ENCODE data around the gene GATC. TPM values are rescaled to one million over a fixed set of nuclear protein-coding genes. Genes with fewer than 3 reads are reported as not detected.
"Not testable (repeated sequence)": the region's sequence is repeated elsewhere in the genome, so short reads cannot be mapped to it uniquely, and the experiment has no call there.

The GATC gene
- total and polyA plus RNA-seq, 10 of the 15 experiments (the other 5 are each of a cell fraction or from before 2014, with no cell fraction given): 5.1 to 40.3 (median 22.9) TPM

DNA sequence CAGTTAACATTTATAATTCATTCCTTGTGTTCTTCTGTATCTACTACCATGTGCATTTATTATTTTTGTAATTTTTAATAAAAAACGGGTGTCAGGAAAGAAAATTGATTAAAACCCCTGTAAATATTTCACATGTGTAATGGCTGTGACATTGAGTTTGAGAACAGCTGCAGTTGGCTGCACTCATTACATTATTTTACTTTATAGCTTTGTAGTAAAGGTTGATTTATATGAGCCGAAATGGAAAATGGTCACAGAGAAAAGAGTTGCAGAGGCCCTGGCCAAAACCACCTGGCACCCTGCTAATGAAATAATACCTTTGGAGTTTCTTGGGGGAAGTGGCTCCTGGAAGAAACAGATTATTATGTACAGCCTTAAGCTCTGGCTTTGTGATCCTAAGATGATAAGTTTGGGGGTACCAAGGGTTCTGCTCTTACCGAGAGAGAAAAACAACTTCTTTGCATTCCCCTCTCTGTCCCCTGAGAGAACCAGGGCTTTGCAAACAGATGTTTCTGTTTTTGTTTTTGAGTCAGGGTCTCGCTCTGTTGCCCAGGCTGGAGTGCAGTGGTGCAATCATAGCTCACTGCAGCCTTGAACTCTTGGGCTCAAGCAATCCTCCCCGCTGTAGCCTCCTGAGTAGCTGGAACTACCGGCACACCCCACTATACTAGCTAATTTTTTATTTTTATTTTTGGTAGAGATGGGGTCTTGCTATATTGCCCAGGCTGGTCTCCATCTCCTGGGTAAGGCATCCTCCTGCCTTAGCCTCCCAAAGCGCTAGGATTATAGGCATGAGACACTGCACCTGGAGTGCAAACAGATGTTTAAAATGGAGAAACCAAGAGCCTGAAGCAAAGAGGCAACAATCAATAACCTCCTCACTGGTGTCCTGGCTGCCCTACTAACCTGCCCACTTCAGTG, 40.0 kb downstream of the GATC start:
- H3K4me3 ChIP-seq: no peak overlapping the region
- no peak for FAIRE-seq
- ATAC-seq: peak; percentile 28; the same call in 2 of the 3 replicates
- intact Hi-C loops (cut with micrococcal nuclease; ENCODE audit: unreplicated experiment): no loop called here
- in situ Hi-C loops (cut with MboI): no loop called here
- DNase-seq (ENCODE audit: low read depth, low spot score): no peak
- H3K4me2 ChIP-seq (ENCODE audit: control insufficient read depth, insufficient read depth): peak overlapping the region; percentile 7; the same call in 1 of the 2 replicates
- no peaks in the 10 kb centered on the region for H4K20me1 ChIP-seq (ENCODE audit: control insufficient read depth, insufficient read depth)
- ChIA-PET SMC1A (ENCODE audit: uncharacterized antibody, unreplicated experiment) (interaction anchor here (0.7 to 1.1 kb wide), 3 partner anchors 9 to 28 kb away, joined by 3 read pairs; no protein-coding TSS in a partner anchor), POLR2A (interaction anchor here (0.7 kb wide), 1 partner anchor 17 kb away, joined by 4 read pairs; no protein-coding TSS in a partner anchor), CTCF (interaction anchor here (0.6 to 1.8 kb wide), 4 partner anchors 8 to 119 kb away, joined by 3 to 9 read pairs (median 5); no protein-coding TSS in a partner anchor), RAD21 (ENCODE audit: unreplicated experiment) (interaction anchor here (0.7 kb wide), 1 partner anchor 45 kb away, joined by 4 read pairs; no protein-coding TSS in a partner anchor)
- TF ChIP-seq IKZF2 (IDR thresholded peaks at IDR 0.05): no peak
- no peak for TF ChIP-seq BRCA1 (IDR thresholded peaks at IDR 0.05; ENCODE audit: low read depth, low read length)
- TF ChIP-seq, protein P1, sequence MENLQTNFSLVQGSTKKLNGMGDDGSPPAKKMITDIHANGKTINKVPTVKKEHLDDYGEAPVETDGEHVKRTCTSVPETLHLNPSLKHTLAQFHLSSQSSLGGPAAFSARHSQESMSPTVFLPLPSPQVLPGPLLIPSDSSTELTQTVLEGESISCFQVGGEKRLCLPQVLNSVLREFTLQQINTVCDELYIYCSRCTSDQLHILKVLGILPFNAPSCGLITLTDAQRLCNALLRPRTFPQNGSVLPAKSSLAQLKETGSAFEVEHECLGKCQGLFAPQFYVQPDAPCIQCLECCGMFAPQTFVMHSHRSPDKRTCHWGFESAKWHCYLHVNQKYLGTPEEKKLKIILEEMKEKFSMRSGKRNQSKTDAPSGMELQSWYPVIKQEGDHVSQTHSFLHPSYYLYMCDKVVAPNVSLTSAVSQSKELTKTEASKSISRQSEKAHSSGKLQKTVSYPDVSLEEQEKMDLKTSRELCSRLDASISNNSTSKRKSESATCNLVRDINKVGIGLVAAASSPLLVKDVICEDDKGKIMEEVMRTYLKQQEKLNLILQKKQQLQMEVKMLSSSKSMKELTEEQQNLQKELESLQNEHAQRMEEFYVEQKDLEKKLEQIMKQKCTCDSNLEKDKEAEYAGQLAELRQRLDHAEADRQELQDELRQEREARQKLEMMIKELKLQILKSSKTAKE (IDR thresholded peaks at IDR 0.05; ENCODE audit: low read depth, poor library complexity, severe bottlenecking): no peak
- no peak for TF ChIP-seq HDGF (IDR thresholded peaks at IDR 0.05)
- TF ChIP-seq NFXL1 (IDR thresholded peaks at IDR 0.05; ENCODE audit: borderline replicate concordance): no peak
- TF ChIP-seq ZSCAN29 (IDR thresholded peaks at IDR 0.05): no peak
- no peak for TF ChIP-seq ZNF217 (IDR thresholded peaks at IDR 0.05)
- TF ChIP-seq IRF4 (IDR thresholded peaks at IDR 0.05; ENCODE audit: low read depth, low read length): no peak
- BruUV-seq (replicated peaks): no TSS peak
- no peaks in the 10 kb centered on the region for H3K79me2 ChIP-seq (ENCODE audit: control insufficient read depth, insufficient read depth, low read length)
- no peak overlapping the region for H2AFZ ChIP-seq (ENCODE audit: control insufficient read depth, low read depth, low read length)
- 18% methylated on average over 7 of the region's 7 CpGs for WGBS (ENCODE audit: insufficient coverage, insufficient replicate concordance, low lambda C conversion rate, missing lambda C conversion rate)
- no peak overlapping the region for H3K27ac ChIP-seq (ENCODE audit: control insufficient read depth, insufficient read depth)
- no peaks in the 10 kb centered on the region for H3K27me3 ChIP-seq (replicated peaks in 1 of 2; ENCODE audit: control insufficient read depth in 2 of 2, insufficient read depth in 2 of 2, low read length in 1 of 2)
- H3K9me3 ChIP-seq (replicated peaks; ENCODE audit: control insufficient read depth, insufficient read depth, low read length): no peaks in the 10 kb centered on the region
- H3K9ac ChIP-seq (ENCODE audit: control insufficient read depth, insufficient read depth, low read length): no peak overlapping the region
- no peaks in the 10 kb centered on the region; the same call in 1 of the 2 replicates for H3K4me1 ChIP-seq (ENCODE audit: control insufficient read depth, insufficient read depth, low read length)
- no peaks in the 10 kb centered on the region for H3K36me3 ChIP-seq (ENCODE audit: control insufficient read depth in 2 of 2, insufficient read depth in 2 of 2, low read length in 1 of 2)

DNA sequence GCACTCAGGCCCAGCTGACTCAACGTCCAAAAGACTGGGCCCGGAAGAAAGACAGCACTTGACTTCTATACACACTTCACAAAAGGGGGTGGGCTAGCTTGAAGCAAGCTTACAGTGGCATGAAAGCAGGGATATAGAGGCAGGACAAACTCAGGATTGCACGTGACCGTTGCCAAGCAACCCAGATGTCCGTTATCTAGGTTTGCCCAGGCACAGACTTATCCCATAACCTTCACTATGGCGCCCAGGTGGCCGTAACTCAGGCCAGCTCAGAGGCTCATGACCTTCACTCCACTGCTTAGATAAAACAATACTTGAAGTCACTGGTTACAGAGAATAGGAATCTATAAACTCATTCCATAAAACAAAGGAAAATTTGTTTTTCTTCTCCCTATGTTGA, 41.3 kb downstream of the GATC start:
- H3K9ac ChIP-seq (ENCODE audit: control insufficient read depth, insufficient read depth, low read length); H3K9me3 ChIP-seq (replicated peaks; ENCODE audit: control insufficient read depth, insufficient read depth, low read length); RAD21 ChIA-PET (ENCODE audit: unreplicated experiment); H4K20me1 ChIP-seq (ENCODE audit: control insufficient read depth, insufficient read depth); H3K27ac ChIP-seq (ENCODE audit: control insufficient read depth, insufficient read depth); intact Hi-C loops (cut with micrococcal nuclease; ENCODE audit: unreplicated experiment); in situ Hi-C loops (cut with MboI); H3K4me2 ChIP-seq (ENCODE audit: control insufficient read depth, insufficient read depth); H3K36me3 ChIP-seq (ENCODE audit: control insufficient read depth in 2 of 2, insufficient read depth in 2 of 2, low read length in 1 of 2); H3K4me3 ChIP-seq; BruUV-seq (replicated peaks); DNase-seq (ENCODE audit: low read depth, low spot score); H3K4me1 ChIP-seq (ENCODE audit: control insufficient read depth, insufficient read depth, low read length); ATAC-seq; H3K79me2 ChIP-seq (ENCODE audit: control insufficient read depth, insufficient read depth, low read length); H2AFZ ChIP-seq (ENCODE audit: control insufficient read depth, low read depth, low read length); H3K27me3 ChIP-seq (replicated peaks in 1 of 2; ENCODE audit: control insufficient read depth in 2 of 2, insufficient read depth in 2 of 2, low read length in 1 of 2); SMC1A ChIA-PET (ENCODE audit: uncharacterized antibody, unreplicated experiment); CTCF ChIA-PET; FAIRE-seq: not testable (repeated sequence)
- POLR2A ChIA-PET: interaction anchor here (1.0 kb wide), 1 partner anchor 9 kb away, joined by 3 read pairs; no protein-coding TSS in a partner anchor
- WGBS (ENCODE audit: insufficient coverage, insufficient replicate concordance, low lambda C conversion rate, missing lambda C conversion rate): 82% methylated on average over 7 of the region's 7 CpGs

All from GM12878 (cell line).